Uterus (tissue), 4 donors: ENCODE results near the gene MFNG. TPM values are rescaled to one million over a fixed set of nuclear protein-coding genes. Genes with fewer than 3 reads are reported as not detected.
A peak's percentile ranks its signal among the peaks of the same experiment; 100 is the strongest.
"Not testable (repeated sequence)": the region's sequence is repeated elsewhere in the genome, so short reads cannot be mapped to it uniquely, and the experiment has no call there.

Experiments
- DNase-seq, 2 donors: peaks; one replicate each; pipeline ENCODE4 v3.0.0-alpha.2; 2019 to 2020
- H3K27ac ChIP-seq, 2 donors: fragments of 200-600 bp; sonication (generic); 1 replicate in 1 of 2; 2 replicates in 1 of 2; pipeline ENCODE4 v1.5.1; 2016 to 2018
- H3K27me3 ChIP-seq, 2 donors: fragments of 200-600 bp; sonication (generic); one replicate each; pipeline ENCODE4 v1.5.1; 2018 to 2019; ENCODE audit warnings: control low read depth in 1 of 2
- H3K36me3 ChIP-seq, 2 donors: fragments of 200-600 bp; sonication (generic); one replicate each; pipeline ENCODE4 v1.5.1; 2019; ENCODE audit warnings: control low read depth in 1 of 2
- H3K4me1 ChIP-seq, 2 donors: fragments of 200-600 bp; sonication (generic); one replicate each; pipeline ENCODE4 v1.5.1; 2018 to 2019; ENCODE audit warnings: control low read depth in 1 of 2
- H3K4me3 ChIP-seq, 2 donors: fragments of 200-600 bp; sonication (generic); 1 replicate in 1 of 2; 2 replicates in 1 of 2; pipeline ENCODE4 v1.5.1; 2018 to 2019; ENCODE audit warnings: mild to moderate bottlenecking in 1 of 2
- H3K9me3 ChIP-seq, 2 donors: fragments of 200-600 bp; sonication (generic); one replicate each; pipeline ENCODE4 v1.5.1; 2019; ENCODE audit warnings: control low read depth in 1 of 2
- CTCF ChIP-seq, 4 experiments: fragments of 200-600 bp in 2 of 4; fragments of 450-650 bp in 2 of 4; sonication (generic) in 2 of 4; IDR thresholded peaks; one replicate each; pipeline ENCODE4 v1.5.1; 2016 to 2019; ENCODE audit warnings: antibody characterized with exemption in 4 of 4, mild to moderate bottlenecking in 2 of 4, moderate library complexity in 1 of 4
- POLR2A ChIP-seq, 2 donors: fragments of 450-650 bp; IDR thresholded peaks; one replicate each; pipeline ENCODE4 v1.6.1; 2016; ENCODE audit warnings: antibody characterized with exemption in 2 of 2, mild to moderate bottlenecking in 1 of 2, moderate library complexity in 1 of 2
- intact Hi-C: fragments of 100-400 bp; cut with DNase I; formaldehyde crosslinking; loops from one replicate; pipeline ENCODE4 v1.15.1; 2023; ENCODE audit warnings: low total_unique reads
- total RNA-seq, 4 donors: library from RNA; depleted of rRNA in 3 of 4; stranded (reverse); fragments of >200 nt in 3 of 4; gene quantifications; one replicate each; pipeline versions ENCODE4 v1.1.0 to v1.2.4, GENCODE V29; 2014 to 2023
- donor health status: DM: yes; HTN: yes; CAD: no.

The MFNG gene
- 10 to 100 TPM in 3 of 4 donors, 1 to 10 TPM in 1; 7.6 to 71.2 (median 28.7) TPM for total RNA-seq

GRCh38 chr22:37486224-37486845 lies at the start of gene MFNG:
TSS of gene MFNG (minus strand) at chr22:37486384. CDS start at chr22:37486177, 207 bp downstream.
- TF ChIP-seq POLR2A (IDR thresholded peaks at IDR 0.05) (no peak), CTCF (IDR thresholded peaks at IDR 0.05) (no peak)
- Histone ChIP-seq H3K27me3 (no peaks in the 10 kb centered on the region), H3K27ac (peak within 1 kb of the TSS; percentile 42 to 64), H3K4me1 (peaks cover 0 to 4% of the 10 kb centered on the region in 2 donors), H3K4me3 (peak within 1 kb of the TSS; percentile 18 to 21), H3K9me3 (no peaks in the 10 kb centered on the region), H3K36me3 (no peaks in the 10 kb centered on the region)
- peak; percentile 47 to 51 for DNase-seq
- intact Hi-C loops: no loop called here

- Histone ChIP-seq H3K9me3 (no peaks in the 10 kb centered on the region), H3K27me3 (no peaks in the 10 kb centered on the region), H3K4me1 (no peaks in the 10 kb centered on the region), H3K4me3 (no peak overlapping the region), H3K36me3 (no peaks in the 10 kb centered on the region), H3K27ac (no peak overlapping the region)
- TF ChIP-seq POLR2A (IDR thresholded peaks at IDR 0.05) (no peak), CTCF (IDR thresholded peaks at IDR 0.05) (no peak)
- no peak for DNase-seq
- intact Hi-C loops: no loop called here
Measured at GRCh38 chr22:37535159-37535558, 49.0 kb upstream of the MFNG start.

GRCh38 chr22:37534445-37534844 lies 48.3 kb upstream of the MFNG start:
- intact Hi-C loops: no loop called here
- Histone ChIP-seq H3K36me3 (no peaks in the 10 kb centered on the region), H3K9me3 (no peaks in the 10 kb centered on the region), H3K27me3 (no peaks in the 10 kb centered on the region), H3K4me3 (no peak overlapping the region), H3K4me1 (no peaks in the 10 kb centered on the region), H3K27ac (no peak overlapping the region)
- TF ChIP-seq POLR2A (IDR thresholded peaks at IDR 0.05) (no peak), CTCF (IDR thresholded peaks at IDR 0.05) (no peak)
- DNase-seq: no peak

GRCh38 chr22:37533995-37534394 lies 47.8 kb upstream of the MFNG start:
- no peak overlapping the region for H3K27ac ChIP-seq
- H3K27me3 ChIP-seq: no peaks in the 10 kb centered on the region
- DNase-seq: no peak
- H3K4me3 ChIP-seq: no peak overlapping the region
- intact Hi-C loops: no loop called here
- H3K36me3 ChIP-seq: no peaks in the 10 kb centered on the region
- H3K9me3 ChIP-seq: no peaks in the 10 kb centered on the region
- no peaks in the 10 kb centered on the region for H3K4me1 ChIP-seq
- TF ChIP-seq POLR2A (IDR thresholded peaks at IDR 0.05) (no peak), CTCF (IDR thresholded peaks at IDR 0.05) (no peak)

GRCh38 chr22:37529652-37530345 lies 43.6 kb upstream of the MFNG start:
- H3K9me3 ChIP-seq: no peaks in the 10 kb centered on the region
- no peak overlapping the region for H3K27ac ChIP-seq
- no peaks in the 10 kb centered on the region for H3K36me3 ChIP-seq
- no peak overlapping the region for H3K4me3 ChIP-seq
- TF ChIP-seq POLR2A (IDR thresholded peaks at IDR 0.05) (no peak), CTCF (IDR thresholded peaks at IDR 0.05) (no peak)
- DNase-seq: no peak
- no peaks in the 10 kb centered on the region for H3K27me3 ChIP-seq
- H3K4me1 ChIP-seq: peaks cover 0 to 5% of the 10 kb centered on the region in 2 donors
- intact Hi-C loops: no loop called here

GRCh38 chr22:37527952-37528351 lies 41.8 kb upstream of the MFNG start:
- not testable (repeated sequence) for DNase-seq

GRCh38 chr22:37527081-37527752 lies 41.0 kb upstream of the MFNG start:
- H3K36me3 ChIP-seq, H3K27me3 ChIP-seq, H3K9me3 ChIP-seq, H3K27ac ChIP-seq, intact Hi-C loops, H3K4me3 ChIP-seq, H3K4me1 ChIP-seq, DNase-seq: not testable (repeated sequence)

More at GRCh38 chr22:37527952-37528351, 41.8 kb upstream of the MFNG start:
- H3K4me1 ChIP-seq, H3K27me3 ChIP-seq, H3K27ac ChIP-seq, H3K9me3 ChIP-seq, H3K4me3 ChIP-seq, H3K36me3 ChIP-seq, intact Hi-C loops: not testable (repeated sequence)
